HG02798 (cell line): ENCODE data around the gene BFSP2.

Source experiments
- ATAC-seq: cut with Tn5 transposase; IDR thresholded peaks from one replicate; pipeline ENCODE4 v1.9.1; 2021; ENCODE audit warnings: mild to moderate bottlenecking; ENCODE audit not compliant: unreplicated experiment, poor library complexity

Gene BFSP2

GRCh38 chr3:133400006-133400515 lies at the start of gene BFSP2:
Gene BFSP2, plus strand, starts transcription at chr3:133400056. Its CDS starts 28 bp downstream, at chr3:133400084.
- ATAC-seq: no peak

- ATAC-seq: no peak
Observed at GRCh38 chr3:133354721-133355120, 45.1 kb upstream of the BFSP2 start.

- ATAC-seq: no peak
Observed at GRCh38 chr3:133360476-133360875, 39.4 kb upstream of the BFSP2 start.

GRCh38 chr3:133361011-133361410 lies 38.8 kb upstream of the BFSP2 start:
- ATAC-seq: no peak

- no peak for ATAC-seq
Observed at GRCh38 chr3:133361435-133361834, 38.4 kb upstream of the BFSP2 start.

- ATAC-seq: no peak
Observed at GRCh38 chr3:133362539-133362938, 37.3 kb upstream of the BFSP2 start.

GRCh38 chr3:133364704-133365103 lies 35.2 kb upstream of the BFSP2 start:
- ATAC-seq: no peak

GRCh38 chr3:133366921-133367320 lies 32.9 kb upstream of the BFSP2 start:
- no peak for ATAC-seq

GRCh38 chr3:133367403-133367802 lies 32.5 kb upstream of the BFSP2 start:
- no peak for ATAC-seq

GRCh38 chr3:133367956-133368355 lies 31.9 kb upstream of the BFSP2 start:
- no peak for ATAC-seq

- ATAC-seq: no peak
Observed at GRCh38 chr3:133368371-133369067, 31.3 kb upstream of the BFSP2 start.

GRCh38 chr3:133369068-133369440 lies 30.8 kb upstream of the BFSP2 start:
- ATAC-seq: no peak

GRCh38 chr3:133371181-133371580 lies 28.7 kb upstream of the BFSP2 start:
- ATAC-seq: no peak

- ATAC-seq: no peak
Observed at GRCh38 chr3:133371676-133372075, 28.2 kb upstream of the BFSP2 start.

GRCh38 chr3:133374708-133375402 lies 25.0 kb upstream of the BFSP2 start:
- ATAC-seq: no peak

GRCh38 chr3:133375403-133375745 lies 24.5 kb upstream of the BFSP2 start:
- ATAC-seq: no peak

GRCh38 chr3:133376810-133377209 lies 23.0 kb upstream of the BFSP2 start:
- ATAC-seq: no peak

- ATAC-seq: no peak
Observed at GRCh38 chr3:133377396-133377795, 22.5 kb upstream of the BFSP2 start.

- ATAC-seq: no peak
Observed at GRCh38 chr3:133379926-133380325, 19.9 kb upstream of the BFSP2 start.

- no peak for ATAC-seq
Observed at GRCh38 chr3:133380481-133381225, 19.2 kb upstream of the BFSP2 start.
